Renal pelvis (tissue), 4 donors: ENCODE results near the gene LINC00237. TPM values are rescaled to one million over a fixed set of nuclear protein-coding genes. Genes with fewer than 3 reads are reported as not detected.

ENCODE experiments used
- DNase-seq: peaks from one replicate; pipeline ENCODE4 v3.0.0-alpha.2; 2013
- polyA plus RNA-seq, 3 donors: library from polyadenylated mRNA; unstranded; fragments of 120-200 nt; gene quantifications; one replicate each; pipeline ENCODE4 v1.2.1, GENCODE V29; 2013; ENCODE audit not compliant: insufficient read length in 3 of 3

The LINC00237 gene
- polyA plus RNA-seq, 3 donors: not detected

- no peak for DNase-seq
These were observed 57.3 kb downstream of the LINC00237 start for GRCh38 chr20:21048841-21049273.

- DNase-seq: no peak
These were observed 58.2 kb downstream of the LINC00237 start for GRCh38 chr20:21047981-21048380.

DNA sequence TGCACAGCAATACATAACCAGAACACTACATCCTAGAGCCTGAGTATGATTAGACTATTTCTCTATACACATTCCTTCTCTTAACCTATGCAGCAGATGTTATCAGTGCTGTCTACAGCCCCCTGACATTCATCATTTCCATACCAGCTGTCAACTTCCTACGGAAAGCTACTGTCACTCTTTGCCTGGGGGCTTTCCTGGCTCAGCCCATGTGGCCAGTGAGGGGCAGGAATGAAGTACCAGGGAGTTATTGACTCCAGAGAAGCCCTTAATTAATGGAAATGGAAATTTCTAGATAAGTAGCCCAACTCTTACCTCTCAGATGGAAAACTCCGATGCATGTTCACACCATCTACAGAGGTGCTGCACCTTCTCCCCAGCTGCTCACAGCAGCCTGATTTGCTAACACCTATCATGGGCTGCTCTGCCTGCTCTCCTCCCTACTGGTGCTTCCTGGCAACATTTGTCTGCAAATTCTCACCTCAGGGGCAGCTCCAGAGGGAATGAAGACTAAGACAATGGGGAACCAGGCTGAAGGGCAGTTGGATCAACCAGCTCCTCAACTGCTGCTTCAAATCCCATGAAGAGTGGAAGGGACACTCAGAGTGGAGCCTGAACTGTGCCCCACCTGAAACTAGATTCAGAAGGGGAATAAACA lies 59.6 kb downstream of the LINC00237 start:
- DNase-seq: no peak

Other genes with a start within 250 kb of the LINC00237 start
- gene KIZ, start 19.7 kb upstream of the LINC00237 start, polyA plus RNA-seq: 10 to 100 TPM; 32.5 to 38.9 (median 34.6) TPM
- 10 to 100 TPM; 90.3 to 95.1 (median 93.3) TPM for gene XRN2, start 197.0 kb upstream of the LINC00237 start, polyA plus RNA-seq